Measurements from ENCODE around the gene ACER3.

ACER3 gene

DNA sequence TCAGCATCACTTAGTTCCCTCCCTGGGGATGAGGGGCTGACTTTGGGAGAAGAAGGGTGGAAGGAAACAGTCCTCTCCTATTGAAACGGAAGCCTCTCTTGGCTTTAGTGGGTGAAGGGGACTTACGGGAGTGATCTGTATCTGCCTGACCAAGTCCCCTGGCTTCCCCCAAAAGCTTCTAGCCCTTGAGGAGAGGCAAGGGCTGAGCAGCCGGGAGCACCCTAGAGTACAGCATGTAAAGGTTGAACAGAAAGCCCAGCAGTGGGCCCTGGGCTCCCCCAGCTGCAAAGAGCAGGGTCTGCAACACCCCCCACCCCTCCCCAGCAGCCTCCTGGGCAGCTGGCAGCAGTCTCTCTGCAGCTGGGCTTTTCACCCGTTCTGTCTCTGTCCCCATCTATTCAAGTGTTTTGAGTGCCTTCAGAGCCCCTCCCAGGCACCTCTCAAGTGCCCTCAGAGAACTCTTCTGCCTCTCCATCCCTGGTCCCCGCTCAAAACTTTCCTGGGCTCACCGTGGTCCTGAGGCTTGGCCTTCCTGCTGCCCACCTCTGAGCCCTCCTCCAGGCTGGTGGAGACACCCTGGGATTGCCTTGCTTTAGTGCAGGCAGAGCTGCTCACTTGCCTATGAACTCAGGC lies 208.7 kb downstream of the ACER3 start:
- CTCF ChIA-PET: interaction anchor here (1.0 kb wide), 1 partner anchor 22 kb away, joined by 5 read pairs; no protein-coding TSS in a partner anchor
- TF ChIP-seq ELF4 (IDR thresholded peaks at IDR 0.05) (no peak), TARDBP (IDR thresholded peaks at IDR 0.05) (no peak), L3MBTL2 (conservative IDR thresholded peaks at IDR 0.05) (no peak), FOXK2 (IDR thresholded peaks at IDR 0.05) (no peak), HDGF (IDR thresholded peaks at IDR 0.05; ENCODE audit: borderline replicate concordance) (no peak), BHLHE40 (IDR thresholded peaks at IDR 0.05; ENCODE audit: borderline replicate concordance) (no peak), ZNF384 (IDR thresholded peaks at IDR 0.05) (no peak), FOXM1 (IDR thresholded peaks at IDR 0.05; ENCODE audit: borderline replicate concordance) (no peak), LEF1 (IDR thresholded peaks at IDR 0.05; ENCODE audit: borderline replicate concordance) (no peak), NFRKB (IDR thresholded peaks at IDR 0.05) (no peak), SUZ12 (IDR thresholded peaks at IDR 0.05) (no peak), FOXA1 (IDR thresholded peaks at IDR 0.05) (no peak), SP1 (IDR thresholded peaks at IDR 0.05) (no peak), CTBP1 (IDR thresholded peaks at IDR 0.05; ENCODE audit: borderline replicate concordance) (no peak), ARNT (IDR thresholded peaks at IDR 0.05) (no peak)
- TF ChIP-seq, protein P1, sequence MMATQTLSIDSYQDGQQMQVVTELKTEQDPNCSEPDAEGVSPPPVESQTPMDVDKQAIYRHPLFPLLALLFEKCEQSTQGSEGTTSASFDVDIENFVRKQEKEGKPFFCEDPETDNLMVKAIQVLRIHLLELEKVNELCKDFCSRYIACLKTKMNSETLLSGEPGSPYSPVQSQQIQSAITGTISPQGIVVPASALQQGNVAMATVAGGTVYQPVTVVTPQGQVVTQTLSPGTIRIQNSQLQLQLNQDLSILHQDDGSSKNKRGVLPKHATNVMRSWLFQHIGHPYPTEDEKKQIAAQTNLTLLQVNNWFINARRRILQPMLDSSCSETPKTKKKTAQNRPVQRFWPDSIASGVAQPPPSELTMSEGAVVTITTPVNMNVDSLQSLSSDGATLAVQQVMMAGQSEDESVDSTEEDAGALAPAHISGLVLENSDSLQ (IDR thresholded peaks at IDR 0.05): no peak
- POLR2A ChIA-PET: no interaction called here
- no peak for DNase-seq (ENCODE audit: extremely low spot score)

DNA sequence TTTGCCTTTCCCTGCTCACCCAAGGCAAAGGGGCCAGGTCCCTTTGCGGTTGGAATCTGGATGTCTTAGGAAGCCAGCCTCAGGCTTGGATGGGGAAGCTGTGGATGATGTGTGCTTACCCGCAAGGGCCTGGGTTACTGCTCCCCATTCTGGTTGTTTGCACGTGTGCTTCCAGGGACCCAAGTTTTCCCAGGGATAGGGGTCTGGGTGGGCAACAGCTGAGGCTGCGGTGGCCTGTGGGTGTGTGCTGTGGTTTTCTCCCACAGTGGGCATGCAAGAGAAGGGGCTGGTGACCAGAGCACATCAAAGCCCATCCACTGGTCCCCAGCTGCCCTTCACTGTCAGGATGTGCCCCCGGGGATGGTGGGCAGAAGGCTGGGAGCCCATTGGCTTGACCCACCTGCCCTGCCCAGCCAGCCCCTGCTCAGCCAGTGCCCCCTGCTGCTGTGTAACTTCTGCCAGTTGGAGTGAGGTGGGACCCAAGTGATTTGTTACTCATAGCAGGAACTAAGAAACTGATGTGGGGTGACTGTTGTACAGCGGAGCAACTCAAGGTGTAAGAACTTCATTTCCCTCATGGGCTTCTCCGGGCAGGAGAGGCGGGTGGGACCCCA lies 209.4 kb downstream of the ACER3 start:
- CTCF ChIA-PET: interaction anchor here (1.0 kb wide), 1 partner anchor 21 kb away, joined by 5 read pairs; no protein-coding TSS in a partner anchor
- no peak for TF ChIP-seq FOXM1 (IDR thresholded peaks at IDR 0.05; ENCODE audit: borderline replicate concordance)
- TF ChIP-seq, protein P1 (IDR thresholded peaks at IDR 0.05): no peak
- TF ChIP-seq FOXK2 (IDR thresholded peaks at IDR 0.05): no peak
- no peak for TF ChIP-seq SP1 (IDR thresholded peaks at IDR 0.05)
- TF ChIP-seq BHLHE40 (IDR thresholded peaks at IDR 0.05; ENCODE audit: borderline replicate concordance): no peak
- TF ChIP-seq HDGF (IDR thresholded peaks at IDR 0.05; ENCODE audit: borderline replicate concordance): no peak
- TF ChIP-seq L3MBTL2 (conservative IDR thresholded peaks at IDR 0.05): no peak
- no peak for TF ChIP-seq NFRKB (IDR thresholded peaks at IDR 0.05)
- TF ChIP-seq ARNT (IDR thresholded peaks at IDR 0.05): no peak
- no peak for TF ChIP-seq ELF4 (IDR thresholded peaks at IDR 0.05)
- no peak for TF ChIP-seq LEF1 (IDR thresholded peaks at IDR 0.05; ENCODE audit: borderline replicate concordance)
- no peak for TF ChIP-seq TARDBP (IDR thresholded peaks at IDR 0.05)
- TF ChIP-seq SUZ12 (IDR thresholded peaks at IDR 0.05): no peak
- no peak for TF ChIP-seq FOXA1 (IDR thresholded peaks at IDR 0.05)
- TF ChIP-seq CTBP1 (IDR thresholded peaks at IDR 0.05; ENCODE audit: borderline replicate concordance): no peak
- TF ChIP-seq ZNF384 (IDR thresholded peaks at IDR 0.05): no peak
- POLR2A ChIA-PET: no interaction called here
- DNase-seq (ENCODE audit: extremely low spot score): no peak

DNA sequence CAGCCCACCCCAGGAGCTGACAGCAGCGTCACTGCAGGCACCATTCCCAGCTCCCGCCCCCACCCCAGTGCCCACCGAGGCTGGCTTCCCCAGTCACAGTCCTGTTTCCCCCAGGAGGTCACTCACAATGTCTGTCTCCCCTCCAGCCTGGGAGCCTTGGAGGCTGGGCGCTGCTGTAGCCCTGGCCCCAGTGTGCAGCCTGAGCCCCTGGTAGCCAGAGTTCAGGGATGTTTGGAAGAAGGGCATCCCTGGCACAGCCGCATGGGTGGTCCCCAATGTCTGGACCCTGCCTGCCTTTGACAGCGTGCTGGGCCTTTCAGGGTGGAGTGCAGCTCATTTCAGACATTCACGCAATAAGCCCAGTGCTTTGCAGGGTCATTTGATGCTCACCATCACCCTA lies 210.4 kb downstream of the ACER3 start:
- ChIA-PET POLR2A (no interaction called here), CTCF (no interaction called here)
- no peak for TF ChIP-seq NFRKB (IDR thresholded peaks at IDR 0.05)
- no peak for TF ChIP-seq LEF1 (IDR thresholded peaks at IDR 0.05; ENCODE audit: borderline replicate concordance)
- TF ChIP-seq FOXM1 (IDR thresholded peaks at IDR 0.05; ENCODE audit: borderline replicate concordance): no peak
- TF ChIP-seq SUZ12 (IDR thresholded peaks at IDR 0.05): no peak
- TF ChIP-seq TARDBP (IDR thresholded peaks at IDR 0.05): no peak
- TF ChIP-seq ARNT (IDR thresholded peaks at IDR 0.05): no peak
- TF ChIP-seq, protein P1 (IDR thresholded peaks at IDR 0.05): no peak
- no peak for TF ChIP-seq L3MBTL2 (conservative IDR thresholded peaks at IDR 0.05)
- no peak for TF ChIP-seq FOXK2 (IDR thresholded peaks at IDR 0.05)
- TF ChIP-seq HDGF (IDR thresholded peaks at IDR 0.05; ENCODE audit: borderline replicate concordance): no peak
- no peak for TF ChIP-seq ZNF384 (IDR thresholded peaks at IDR 0.05)
- TF ChIP-seq ELF4 (IDR thresholded peaks at IDR 0.05): no peak
- no peak for TF ChIP-seq BHLHE40 (IDR thresholded peaks at IDR 0.05; ENCODE audit: borderline replicate concordance)
- DNase-seq (ENCODE audit: extremely low spot score): no peak

DNA sequence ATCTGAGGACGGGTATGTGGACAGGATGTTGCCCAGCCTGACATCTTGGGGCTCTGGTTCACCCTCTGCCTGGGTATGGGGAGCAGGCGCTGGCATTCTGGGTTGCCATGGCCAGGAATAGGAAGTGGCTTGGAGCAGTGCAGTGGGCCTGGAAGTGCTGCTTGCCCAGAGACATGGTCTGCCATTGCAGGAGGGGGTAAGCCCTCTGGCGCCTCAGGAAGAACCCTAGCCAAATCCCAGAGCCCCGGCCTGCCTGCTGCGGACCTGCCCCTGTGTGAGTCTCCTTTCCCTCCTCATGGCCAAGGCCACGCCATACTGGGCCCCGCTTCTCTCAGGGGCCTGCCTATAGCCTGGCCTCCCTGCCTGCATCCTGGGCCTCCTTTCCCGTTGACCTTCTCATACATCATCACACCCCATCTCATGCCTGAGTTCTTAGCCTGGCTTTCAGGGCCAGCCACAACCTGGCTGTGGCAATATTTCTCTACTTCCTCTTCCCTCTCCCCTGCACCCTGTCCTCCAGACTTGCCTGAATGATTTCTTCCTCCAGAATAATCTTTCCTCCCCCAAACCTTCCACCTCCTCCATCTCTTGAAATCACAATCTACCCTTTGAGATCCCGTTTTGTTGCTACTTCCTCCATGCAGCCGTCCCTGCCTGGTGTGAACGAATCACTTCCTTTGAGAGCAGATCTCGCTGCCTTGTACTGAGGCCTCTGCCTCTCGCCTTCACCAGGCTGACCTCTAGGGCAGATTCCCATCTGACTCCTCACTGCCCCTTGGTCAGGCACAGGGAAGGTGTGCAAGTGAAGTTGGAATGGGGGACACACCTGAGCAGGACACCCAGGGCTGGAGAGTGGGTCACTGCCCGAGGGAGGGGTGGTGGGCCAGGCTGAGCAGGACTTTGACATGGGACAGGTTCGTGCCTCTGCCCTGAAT lies 211.2 kb downstream of the ACER3 start:
- ChIA-PET CTCF (no interaction called here), POLR2A (no interaction called here)
- TF ChIP-seq ELF4 (IDR thresholded peaks at IDR 0.05): no peak
- DNase-seq (ENCODE audit: extremely low spot score): no peak

DNA sequence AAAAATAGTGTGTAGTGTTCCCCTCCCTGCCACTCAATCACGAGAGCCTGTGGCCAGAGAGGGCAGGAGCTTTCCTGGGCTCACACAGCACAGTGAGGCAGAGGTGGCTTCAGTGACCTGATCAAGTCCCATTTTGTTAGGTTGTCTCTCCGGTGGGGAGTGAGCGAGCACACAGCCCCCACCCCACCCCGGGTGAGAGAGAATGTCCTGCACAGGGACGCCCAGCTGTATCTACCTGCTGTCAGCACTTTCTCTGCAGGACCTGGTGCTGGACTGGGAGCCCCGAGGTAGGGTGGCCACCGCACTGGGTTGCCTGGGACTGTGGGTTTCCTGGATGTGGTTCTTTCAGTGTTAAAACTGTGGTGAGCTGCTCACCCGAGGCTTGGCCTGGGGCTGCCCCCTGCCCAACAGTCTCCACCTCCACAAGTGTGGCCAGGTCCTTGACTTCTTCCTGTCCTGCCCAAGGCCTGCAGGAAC lies 212.2 kb downstream of the ACER3 start:
- ChIA-PET CTCF (interaction anchor here (1.2 kb wide), 1 partner anchor 18 kb away, joined by 3 read pairs; no protein-coding TSS in a partner anchor), POLR2A (no interaction called here)
- DNase-seq (ENCODE audit: extremely low spot score): no peak
- no peak for TF ChIP-seq BHLHE40 (IDR thresholded peaks at IDR 0.05; ENCODE audit: borderline replicate concordance)
- TF ChIP-seq CTBP1 (IDR thresholded peaks at IDR 0.05; ENCODE audit: borderline replicate concordance): no peak

Data from HEK293T (cell line).